Common myeloid progenitor, CD34-positive (primary cell): ENCODE measurements around the gene MYO5C. TPM values are rescaled to one million over a fixed set of nuclear protein-coding genes. Genes with fewer than 3 reads are reported as not detected.

Experiments
- CTCF ChIA-PET: fragments of 350-600 bp; sonication (Branson Sonifier 250); formaldehyde crosslinking; loops from one replicate; lab custom pipeline; 2021; ENCODE audit warnings: antibody characterized with exemption; lab: Charles Lee
- POLR2A ChIA-PET: fragments of 350-600 bp; sonication (Branson Sonifier 250); formaldehyde crosslinking; loops from one replicate; lab custom pipeline; 2021; ENCODE audit warnings: antibody characterized with exemption; lab: Charles Lee
- DNase-seq, 3 donors: peaks; one replicate each; pipeline versions ENCODE4 v3.0.0 to v3.0.0-alpha.2; 2013
- H3K27ac ChIP-seq, 2 experiments: 1 replicate in 1 of 2; 2 replicates in 1 of 2; pipeline ENCODE4 v1.7.0; 2013; ENCODE audit warnings: inconsistent platforms in 2 of 2, low read length in 2 of 2, mild to moderate bottlenecking in 2 of 2, low read depth in 1 of 2, moderate library complexity in 1 of 2; ENCODE audit not compliant: severe bottlenecking in 2 of 2, insufficient read depth in 1 of 2, poor library complexity in 1 of 2
- H3K27me3 ChIP-seq, 5 experiments: replicated peaks in 2 of 5; 1 replicate in 3 of 5; 2 replicates in 2 of 5; pipeline versions ENCODE4 v1.6.1 to v1.7.0; 2013; ENCODE audit warnings: low read length in 4 of 5, mild to moderate bottlenecking in 2 of 5, moderate library complexity in 2 of 5, inconsistent platforms in 1 of 5; ENCODE audit not compliant: insufficient read depth in 5 of 5, control insufficient read depth in 4 of 5
- H3K36me3 ChIP-seq, 4 experiments: 1 replicate in 2 of 4; 2 replicates in 2 of 4; pipeline versions ENCODE4 v1.6.1 to v1.7.0; 2013; ENCODE audit warnings: low read length in 3 of 4, control low read depth in 1 of 4, mild to moderate bottlenecking in 1 of 4; ENCODE audit not compliant: control insufficient read depth in 4 of 4, insufficient read depth in 4 of 4
- H3K4me1 ChIP-seq, 4 experiments: 1 replicate in 3 of 4; 2 replicates in 1 of 4; pipeline versions ENCODE4 v1.6.1 to v1.7.1; 2013; ENCODE audit warnings: low read length in 3 of 4, mild to moderate bottlenecking in 3 of 4, control low read depth in 1 of 4, inconsistent platforms in 1 of 4, moderate library complexity in 1 of 4; ENCODE audit not compliant: control insufficient read depth in 4 of 4, insufficient read depth in 4 of 4; ENCODE audit errors: control extremely low read depth in 1 of 4
- H3K4me3 ChIP-seq, 7 experiments: 1 replicate in 4 of 7; 2 replicates in 3 of 7; pipeline versions ENCODE4 v1.5.1 to v1.7.0; 2013; ENCODE audit warnings: mild to moderate bottlenecking in 7 of 7, low read length in 6 of 7, moderate library complexity in 6 of 7, inconsistent platforms in 2 of 7, low read depth in 2 of 7, control low read depth in 1 of 7; ENCODE audit not compliant: insufficient read depth in 4 of 7, control insufficient read depth in 1 of 7; ENCODE audit errors: extremely low read depth in 1 of 7
- H3K9me3 ChIP-seq, 5 experiments: 1 replicate in 4 of 5; 2 replicates in 1 of 5; pipeline versions ENCODE4 v1.6.1 to v1.7.1; 2013; ENCODE audit warnings: low read length in 4 of 5, mild to moderate bottlenecking in 2 of 5, inconsistent platforms in 1 of 5, low read depth in 1 of 5, moderate library complexity in 1 of 5; ENCODE audit not compliant: control insufficient read depth in 4 of 5, insufficient read depth in 2 of 5; ENCODE audit errors: control extremely low read depth in 1 of 5
- WGBS: methylation state at CpG from one replicate; pipeline ENCODE4 v1.1.5; 2013; ENCODE audit not compliant: insufficient coverage; 5-methylcytosine and 5-hydroxymethylcytosine counted together
- polyA plus RNA-seq: library from polyadenylated mRNA; unstranded; fragments of 120-200 nt; gene quantifications from one replicate; pipeline ENCODE4 v1.2.1, GENCODE V29; 2013

The MYO5C gene, protein sequence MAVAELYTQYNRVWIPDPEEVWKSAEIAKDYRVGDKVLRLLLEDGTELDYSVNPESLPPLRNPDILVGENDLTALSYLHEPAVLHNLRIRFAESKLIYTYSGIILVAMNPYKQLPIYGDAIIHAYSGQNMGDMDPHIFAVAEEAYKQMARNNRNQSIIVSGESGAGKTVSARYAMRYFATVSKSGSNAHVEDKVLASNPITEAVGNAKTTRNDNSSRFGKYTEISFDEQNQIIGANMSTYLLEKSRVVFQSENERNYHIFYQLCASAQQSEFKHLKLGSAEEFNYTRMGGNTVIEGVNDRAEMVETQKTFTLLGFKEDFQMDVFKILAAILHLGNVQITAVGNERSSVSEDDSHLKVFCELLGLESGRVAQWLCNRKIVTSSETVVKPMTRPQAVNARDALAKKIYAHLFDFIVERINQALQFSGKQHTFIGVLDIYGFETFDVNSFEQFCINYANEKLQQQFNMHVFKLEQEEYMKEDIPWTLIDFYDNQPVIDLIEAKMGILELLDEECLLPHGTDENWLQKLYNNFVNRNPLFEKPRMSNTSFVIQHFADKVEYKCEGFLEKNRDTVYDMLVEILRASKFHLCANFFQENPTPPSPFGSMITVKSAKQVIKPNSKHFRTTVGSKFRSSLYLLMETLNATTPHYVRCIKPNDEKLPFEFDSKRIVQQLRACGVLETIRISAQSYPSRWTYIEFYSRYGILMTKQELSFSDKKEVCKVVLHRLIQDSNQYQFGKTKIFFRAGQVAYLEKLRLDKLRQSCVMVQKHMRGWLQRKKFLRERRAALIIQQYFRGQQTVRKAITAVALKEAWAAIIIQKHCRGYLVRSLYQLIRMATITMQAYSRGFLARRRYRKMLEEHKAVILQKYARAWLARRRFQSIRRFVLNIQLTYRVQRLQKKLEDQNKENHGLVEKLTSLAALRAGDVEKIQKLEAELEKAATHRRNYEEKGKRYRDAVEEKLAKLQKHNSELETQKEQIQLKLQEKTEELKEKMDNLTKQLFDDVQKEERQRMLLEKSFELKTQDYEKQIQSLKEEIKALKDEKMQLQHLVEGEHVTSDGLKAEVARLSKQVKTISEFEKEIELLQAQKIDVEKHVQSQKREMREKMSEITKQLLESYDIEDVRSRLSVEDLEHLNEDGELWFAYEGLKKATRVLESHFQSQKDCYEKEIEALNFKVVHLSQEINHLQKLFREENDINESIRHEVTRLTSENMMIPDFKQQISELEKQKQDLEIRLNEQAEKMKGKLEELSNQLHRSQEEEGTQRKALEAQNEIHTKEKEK (N-terminal part only)
- polyA plus RNA-seq, result 43.7 TPM

DNA sequence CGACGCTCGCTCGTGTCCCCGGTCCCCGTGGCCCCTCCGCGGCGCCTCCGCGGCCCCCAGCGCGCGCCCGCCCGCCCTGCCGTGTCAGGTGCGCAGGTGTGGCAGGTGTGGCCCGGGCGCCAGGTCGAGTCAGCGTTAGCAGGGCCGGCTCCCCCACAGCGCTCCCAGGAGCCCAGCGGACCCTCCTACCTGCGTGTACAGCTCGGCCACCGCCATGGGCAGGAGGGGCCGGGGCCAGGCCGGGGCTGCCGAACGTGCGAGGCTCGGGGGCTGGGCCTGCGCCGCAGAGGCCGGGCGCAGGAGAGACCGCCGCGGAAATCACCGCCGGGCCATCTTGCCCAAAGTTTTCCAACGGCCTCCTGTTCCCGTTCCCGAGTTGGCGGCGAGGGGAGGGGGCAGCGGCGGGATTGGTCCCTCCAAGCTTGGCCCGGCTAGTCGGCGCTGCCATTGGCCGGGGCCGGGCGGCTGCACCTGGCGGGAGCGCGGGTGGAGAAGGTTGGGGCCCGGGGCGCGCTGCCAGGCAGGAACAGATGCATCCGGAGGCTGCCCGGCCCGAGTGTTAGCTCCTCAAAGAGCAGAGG, at the start of gene MYO5C:
Gene MYO5C, minus strand, starts transcription at position 384 of the 581 bp plus-strand sequence. Its CDS starts 168 bp downstream, at position 216.
- Histone ChIP-seq H3K27ac (peak within 1 kb of the TSS; percentile 7 to 76), H3K4me1 (peaks cover 0 to 38% (median 27%) of the 10 kb centered on the region in 4 experiments), H3K4me3 (peak within 1 kb of the TSS; percentile 54 to 78 (median 67)), H3K27me3 (no peaks in the 10 kb centered on the region), H3K9me3 (peaks cover 0 to 2% (median 0%) of the 10 kb centered on the region in 5 experiments), H3K36me3 (peaks cover 0 to 9% (median 2%) of the 10 kb centered on the region in 4 experiments)
- WGBS, result 0% methylated on average over 35 of the region's 65 CpGs
- CTCF ChIA-PET, result no interaction called here
- DNase-seq, result peak; percentile 80 to 93 (median 90)
- POLR2A ChIA-PET, result interaction anchor here (0.8 kb wide), 1 partner anchor 16 kb away, joined by 3 read pairs; no protein-coding TSS in a partner anchor

- peaks cover 7 to 18% (median 8%) of the 10 kb centered on the region in 4 experiments for H3K36me3 ChIP-seq
- WGBS, result no CpG with 5 or more reads among the region's 1 CpG
- no peak for DNase-seq
- no peaks in the 10 kb centered on the region for H3K27me3 ChIP-seq
- POLR2A ChIA-PET, result no interaction called here
- no peak overlapping the region for H3K27ac ChIP-seq
- H3K4me1 ChIP-seq, result no peaks in the 10 kb centered on the region
- H3K9me3 ChIP-seq, result no peaks in the 10 kb centered on the region
- CTCF ChIA-PET, result interaction anchor here (0.5 to 1.6 kb wide), 3 partner anchors 12 to 90 kb away, joined by 3 to 4 read pairs (median 3); no protein-coding TSS in a partner anchor
- H3K4me3 ChIP-seq, result no peak overlapping the region
Observed at GRCh38 chr15:52344592-52344991, 49.0 kb upstream of the MYO5C start.

GRCh38 chr15:52343831-52344230, 48.2 kb upstream of the MYO5C start:
- Histone ChIP-seq H3K9me3 (no peaks in the 10 kb centered on the region), H3K27ac (no peak overlapping the region), H3K36me3 (peaks cover 4 to 15% (median 8%) of the 10 kb centered on the region in 4 experiments), H3K4me1 (no peaks in the 10 kb centered on the region), H3K4me3 (no peak overlapping the region), H3K27me3 (no peaks in the 10 kb centered on the region)
- CTCF ChIA-PET, result interaction anchor here (1.0 to 1.9 kb wide), 5 partner anchors 8 to 95 kb away, joined by 3 to 4 read pairs (median 4); no protein-coding TSS in a partner anchor
- 89% methylated on average over 1 of the region's 3 CpGs for WGBS
- POLR2A ChIA-PET, result no interaction called here
- DNase-seq, result no peak

DNA sequence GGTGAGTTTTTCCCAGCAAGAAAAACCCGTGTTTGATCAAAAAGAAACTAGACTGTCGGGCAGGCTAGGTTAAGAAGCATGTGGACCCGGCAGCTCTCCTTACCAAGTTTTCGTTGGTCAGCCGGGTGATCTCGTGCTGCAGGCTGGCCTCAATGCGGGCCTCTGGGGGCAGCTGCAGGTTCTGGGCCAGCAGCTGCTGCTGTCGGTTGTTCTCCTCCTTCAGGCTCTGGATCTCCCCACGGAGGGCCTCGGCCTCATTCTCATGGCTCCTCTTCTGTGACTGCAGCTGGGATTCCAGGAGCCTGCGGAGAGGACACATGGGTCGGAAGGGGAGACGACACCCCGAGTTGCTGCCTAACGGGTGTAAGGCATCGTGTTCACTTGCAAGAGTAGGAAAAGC, 44.5 kb upstream of the MYO5C start:
- Histone ChIP-seq H3K27ac (no peak overlapping the region), H3K9me3 (no peaks in the 10 kb centered on the region), H3K27me3 (no peaks in the 10 kb centered on the region), H3K4me3 (no peak overlapping the region), H3K4me1 (no peaks in the 10 kb centered on the region), H3K36me3 (peaks cover 4 to 10% (median 8%) of the 10 kb centered on the region in 4 experiments)
- WGBS, result over 99% methylated on average over 15 of the region's 16 CpGs
- POLR2A ChIA-PET, result no interaction called here
- DNase-seq, result no peak
- CTCF ChIA-PET, result no interaction called here

DNA sequence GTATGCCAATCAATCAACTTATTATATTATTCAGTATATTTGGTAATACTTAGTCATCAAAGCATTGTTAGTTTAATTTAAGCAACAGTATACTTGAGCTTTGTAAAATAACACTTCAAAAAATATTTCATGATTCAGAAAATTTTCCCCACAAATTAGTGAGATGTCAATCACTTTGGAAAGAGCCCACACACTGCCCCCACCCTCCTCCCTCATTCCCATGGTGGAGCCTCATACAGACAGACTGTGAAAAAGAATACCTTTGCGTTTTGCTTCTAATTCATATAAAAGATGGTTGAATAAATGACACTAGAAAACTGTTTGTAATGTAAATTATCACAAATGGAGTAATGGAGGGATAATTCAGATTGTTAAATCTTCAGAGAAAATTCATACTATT, 43.3 kb upstream of the MYO5C start:
- POLR2A ChIA-PET, result no interaction called here
- no peaks in the 10 kb centered on the region for H3K27me3 ChIP-seq
- no peak overlapping the region for H3K4me3 ChIP-seq
- no peak overlapping the region for H3K27ac ChIP-seq
- no peak for DNase-seq
- H3K4me1 ChIP-seq, result no peaks in the 10 kb centered on the region
- H3K9me3 ChIP-seq, result no peaks in the 10 kb centered on the region
- CTCF ChIA-PET, result no interaction called here
- WGBS, result 100% methylated on average over 1 of the region's 1 CpG
- peaks cover 4 to 12% (median 8%) of the 10 kb centered on the region in 4 experiments for H3K36me3 ChIP-seq

DNA sequence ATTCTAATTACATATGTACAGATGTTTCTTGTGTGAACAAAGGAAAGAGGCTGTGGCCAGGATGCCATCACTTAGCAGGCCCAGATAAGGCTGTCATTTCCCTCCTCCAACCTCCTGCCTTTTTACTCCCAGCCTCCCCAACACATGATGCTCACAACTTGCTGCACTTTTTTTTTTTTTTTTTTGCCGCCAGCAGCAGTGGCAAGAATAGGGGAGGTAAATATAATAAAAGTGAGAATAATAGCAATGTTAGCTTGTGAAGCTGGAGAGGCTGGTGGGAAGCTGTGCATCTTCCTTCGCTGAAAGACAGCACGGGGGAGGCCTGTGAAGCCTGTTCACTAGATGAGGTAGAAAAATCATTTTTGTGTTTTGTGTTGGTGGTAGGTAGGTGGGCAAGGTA, 42.5 kb upstream of the MYO5C start:
- ChIA-PET CTCF (interaction anchor here (0.6 to 0.7 kb wide), 2 partner anchors 82 to 104 kb away, joined by 3 to 4 read pairs; no protein-coding TSS in a partner anchor), POLR2A (no interaction called here)
- Histone ChIP-seq H3K4me1 (no peaks in the 10 kb centered on the region), H3K4me3 (no peak overlapping the region), H3K27ac (no peak overlapping the region), H3K9me3 (no peaks in the 10 kb centered on the region), H3K36me3 (peaks cover 4 to 12% (median 8%) of the 10 kb centered on the region in 4 experiments), H3K27me3 (no peaks in the 10 kb centered on the region)
- DNase-seq, result peak in 2 of 3 donors; percentile 12 to 14
- WGBS, result 100% methylated on average over 2 of the region's 3 CpGs
